ENCODE data around the gene SLC38A3.
"Not testable (repeated sequence)": the region's sequence is repeated elsewhere in the genome, so short reads cannot be mapped to it uniquely, and the experiment has no call there.

The SLC38A3 gene

GRCh38 chr3:50249457-50249856 is 44.4 kb downstream of the SLC38A3 start:
- no peak for DNase-seq (ENCODE audit: low read depth, low spot score)

GRCh38 chr3:50250514-50250913 is 45.4 kb downstream of the SLC38A3 start:
- DNase-seq (ENCODE audit: low read depth, low spot score): no peak

- DNase-seq (ENCODE audit: low read depth, low spot score): no peak
Measured at GRCh38 chr3:50251220-50251619, 46.1 kb downstream of the SLC38A3 start.

GRCh38 chr3:50254577-50255250 is 49.6 kb downstream of the SLC38A3 start:
- DNase-seq (ENCODE audit: low read depth, low spot score): no peak

GRCh38 chr3:50255251-50255615 is 50.2 kb downstream of the SLC38A3 start:
- no peak for DNase-seq (ENCODE audit: low read depth, low spot score)

- DNase-seq (ENCODE audit: low read depth, low spot score): no peak
Measured at GRCh38 chr3:50256978-50257890, 52.2 kb downstream of the SLC38A3 start.

- DNase-seq (ENCODE audit: low read depth, low spot score): no peak
Measured at GRCh38 chr3:50258029-50258680, 53.1 kb downstream of the SLC38A3 start.

GRCh38 chr3:50258979-50259378 is 53.9 kb downstream of the SLC38A3 start:
- DNase-seq (ENCODE audit: low read depth, low spot score): no peak

- no peak for DNase-seq (ENCODE audit: low read depth, low spot score)
Measured at GRCh38 chr3:50259432-50260026, 54.5 kb downstream of the SLC38A3 start.

GRCh38 chr3:50260027-50260941 is 55.2 kb downstream of the SLC38A3 start:
- DNase-seq (ENCODE audit: low read depth, low spot score): no peak

- DNase-seq (ENCODE audit: low read depth, low spot score): no peak
Measured at GRCh38 chr3:50260942-50261441, 55.9 kb downstream of the SLC38A3 start.

- no peak for DNase-seq (ENCODE audit: low read depth, low spot score)
Measured at GRCh38 chr3:50261505-50261904, 56.4 kb downstream of the SLC38A3 start.

GRCh38 chr3:50262200-50262599 is 57.1 kb downstream of the SLC38A3 start:
- DNase-seq (ENCODE audit: low read depth, low spot score): not testable (repeated sequence)

GRCh38 chr3:50262778-50263177 is 57.7 kb downstream of the SLC38A3 start:
- no peak for DNase-seq (ENCODE audit: low read depth, low spot score)

GRCh38 chr3:50263478-50264382 is 58.7 kb downstream of the SLC38A3 start:
- DNase-seq (ENCODE audit: low read depth, low spot score): no peak

- DNase-seq (ENCODE audit: low read depth, low spot score): peak; percentile 93
Measured at GRCh38 chr3:50264383-50264963, 59.4 kb downstream of the SLC38A3 start.

- DNase-seq (ENCODE audit: low read depth, low spot score): no peak
Measured at GRCh38 chr3:50264964-50265485, 60.0 kb downstream of the SLC38A3 start.

- no peak for DNase-seq (ENCODE audit: low read depth, low spot score)
Measured at GRCh38 chr3:50265571-50265970, 60.5 kb downstream of the SLC38A3 start.

GRCh38 chr3:50266017-50266416 is 60.9 kb downstream of the SLC38A3 start:
- DNase-seq (ENCODE audit: low read depth, low spot score): no peak

Measured in iPS DF 19.7 (cell line).